Liver (tissue), 9 donors: ENCODE data around the gene TRPM2. TPM values are rescaled to one million over a fixed set of nuclear protein-coding genes. Genes with fewer than 3 reads are reported as not detected.

Source experiments
- DNase-seq: peaks from one replicate; pipeline ENCODE4 v3.0.0-alpha.2; 2017; ENCODE audit warnings: low spot score
- H3K27ac ChIP-seq, 2 donors: one replicate each; pipeline ENCODE4 v1.7.0; 2013; ENCODE audit warnings: inconsistent platforms in 2 of 2, low read length in 2 of 2, control low read depth in 1 of 2, low read depth in 1 of 2, mild to moderate bottlenecking in 1 of 2
- H3K27me3 ChIP-seq, 4 donors: one replicate each; pipeline versions ENCODE4 v1.6.1 to v1.7.0; 2013; ENCODE audit warnings: low read length in 3 of 4, inconsistent platforms in 1 of 4, mild to moderate bottlenecking in 1 of 4, moderate library complexity in 1 of 4; ENCODE audit not compliant: control insufficient read depth in 4 of 4, insufficient read depth in 4 of 4
- H3K36me3 ChIP-seq, 4 donors: one replicate each; pipeline versions ENCODE4 v1.6.1 to v1.7.0; 2013; ENCODE audit warnings: low read length in 3 of 4, mild to moderate bottlenecking in 3 of 4, low read depth in 1 of 4, moderate library complexity in 1 of 4; ENCODE audit not compliant: control insufficient read depth in 4 of 4, insufficient read depth in 3 of 4
- H3K4me1 ChIP-seq, 4 donors: one replicate each; pipeline versions ENCODE4 v1.6.1 to v1.7.0; 2013; ENCODE audit warnings: low read length in 3 of 4, mild to moderate bottlenecking in 3 of 4, moderate library complexity in 1 of 4; ENCODE audit not compliant: control insufficient read depth in 4 of 4, insufficient read depth in 4 of 4
- H3K4me3 ChIP-seq, 3 donors: one replicate each; pipeline versions ENCODE4 v1.6.1 to v1.7.0; 2013; ENCODE audit warnings: low read length in 3 of 3, control low read depth in 1 of 3, low read depth in 1 of 3, mild to moderate bottlenecking in 1 of 3
- H3K9ac ChIP-seq, 2 donors: one replicate each; pipeline ENCODE4 v1.7.0; 2013; ENCODE audit warnings: low read length in 2 of 2, mild to moderate bottlenecking in 2 of 2, moderate library complexity in 2 of 2, control low read depth in 1 of 2, low read depth in 1 of 2
- H3K9me3 ChIP-seq, 4 donors: one replicate each; pipeline versions ENCODE4 v1.6.1 to v1.7.0; 2013; ENCODE audit warnings: low read length in 3 of 4; ENCODE audit not compliant: control insufficient read depth in 4 of 4
- EGR1 ChIP-seq, 2 donors: IDR thresholded peaks; 2 replicates each; pipeline ENCODE4 v1.6.1; 2016 to 2018; ENCODE audit warnings: antibody characterized with exemption in 2 of 2, low read depth in 2 of 2
- FOXA2 ChIP-seq: IDR thresholded peaks from 2 replicates; pipeline ENCODE4 v1.6.1; 2016; ENCODE audit warnings: antibody characterized with exemption
- HNF4A ChIP-seq, 2 donors: conservative IDR thresholded peaks; 2 replicates each; pipeline ENCODE4 v1.6.1; 2016; ENCODE audit warnings: antibody characterized with exemption in 2 of 2, mild to moderate bottlenecking in 2 of 2
- HNF4G ChIP-seq: IDR thresholded peaks from 2 replicates; pipeline ENCODE4 v1.6.1; 2016; ENCODE audit warnings: antibody characterized with exemption
- JUND ChIP-seq, 2 donors: IDR thresholded peaks; 2 replicates each; pipeline ENCODE4 v1.6.1; 2016; ENCODE audit warnings: antibody characterized with exemption in 2 of 2
- NR2F2 ChIP-seq: IDR thresholded peaks from 2 replicates; pipeline ENCODE4 v1.6.1; 2016; ENCODE audit warnings: antibody characterized with exemption
- SP1 ChIP-seq: IDR thresholded peaks from 2 replicates; pipeline ENCODE4 v1.6.1; 2018; ENCODE audit warnings: antibody characterized with exemption, mild to moderate bottlenecking
- TAF1 ChIP-seq: conservative IDR thresholded peaks from 2 replicates; pipeline ENCODE4 v1.6.1; 2016; ENCODE audit warnings: antibody characterized with exemption, mild to moderate bottlenecking
- YY1 ChIP-seq: IDR thresholded peaks from 2 replicates; pipeline ENCODE4 v1.6.1; 2016; ENCODE audit warnings: antibody characterized with exemption, mild to moderate bottlenecking
- WGBS: extraction: QIAGEN DNeasy Blood & Tissue Kit; methylation state at CpG from one replicate; pipeline ENCODE4 v1.1.7; 2013; 5-methylcytosine and 5-hydroxymethylcytosine counted together
- polyA plus RNA-seq, 2 donors: library from polyadenylated mRNA; stranded (reverse) in 1 of 2; unstranded in 1 of 2; fragments of 200-250 nt in 1 of 2; fragments of >200 nt in 1 of 2; fragmentation: Nextera tagmentation in 1 of 2; extraction: Ambion mirVana in 1 of 2; gene quantifications; one replicate each; pipeline versions ENCODE4 v1.2.1 to v1.2.3, GENCODE V29; 2013 to 2015
- total RNA-seq, 2 donors: library from RNA; depleted of rRNA; stranded (reverse); fragments of >200 nt; gene quantifications; one replicate each; pipeline ENCODE4 v1.2.3, GENCODE V29; 2014
- TF ChIP-seq, protein P1 (sequence below): fragments of 150-350 bp; IDR thresholded peaks from 2 replicates; pipeline ENCODE4 v1.5.1; 2017; ENCODE audit warnings: improper control_type of control experiment, low read depth, low read length; ENCODE audit not compliant: missing input control
- TF ChIP-seq, protein P2 (sequence below): IDR thresholded peaks from 2 replicates; pipeline ENCODE4 v1.6.1; 2016; ENCODE audit warnings: antibody characterized with exemption, mild to moderate bottlenecking
- TF ChIP-seq, protein P3 (sequence below): IDR thresholded peaks from 2 replicates; pipeline ENCODE4 v1.6.1; 2016; ENCODE audit warnings: antibody characterized with exemption
- TF ChIP-seq, protein P4 (sequence below): IDR thresholded peaks from 2 replicates; pipeline ENCODE4 v1.6.1; 2016; ENCODE audit warnings: antibody characterized with exemption
- TF ChIP-seq, protein P5 (sequence below): IDR thresholded peaks from 2 replicates; pipeline ENCODE4 v1.6.1; 2016; ENCODE audit warnings: antibody characterized with exemption
- donor health status: healthy.
- donor health status: healthy.
- donor health status: healthy.
- donor health status: healthy.
- donor health status: healthy.

Gene TRPM2
- total and polyA plus RNA-seq, 4 donors = 0.43 to 1.3 (median 0.63) TPM

DNA sequence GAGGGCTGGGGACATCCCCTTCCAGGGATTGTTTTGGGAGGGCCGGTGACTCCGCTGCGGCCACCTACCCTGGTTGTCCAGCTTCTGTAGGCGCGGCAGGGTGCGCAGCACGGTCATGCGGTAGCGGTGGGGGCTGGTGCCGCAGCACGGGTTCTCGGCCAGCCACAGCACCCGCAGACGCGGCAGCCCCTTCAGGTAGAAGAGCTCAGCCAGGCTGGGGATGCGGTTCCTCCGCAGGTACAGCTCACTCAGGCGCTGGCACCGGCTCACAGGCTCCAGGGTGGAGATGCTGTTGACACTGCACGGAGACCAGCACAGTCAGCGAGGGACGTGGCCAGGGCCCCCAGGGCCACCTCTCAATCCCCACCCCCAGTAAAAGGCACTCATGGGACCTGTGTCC lies 20.5 kb upstream of the TRPM2 start:
- Histone ChIP-seq H3K27me3 (no peaks in the 10 kb centered on the region), H3K4me1 (peaks cover 0 to 4% (median 3%) of the 10 kb centered on the region in 4 donors), H3K36me3 (peaks cover 0 to 21% (median 7%) of the 10 kb centered on the region in 4 donors), H3K4me3 (no peak overlapping the region), H3K9me3 (no peaks in the 10 kb centered on the region), H3K27ac (no peak overlapping the region), H3K9ac (no peak overlapping the region)
- WGBS = 97% methylated on average over 22 of the region's 22 CpGs
- TF ChIP-seq, protein P1, sequence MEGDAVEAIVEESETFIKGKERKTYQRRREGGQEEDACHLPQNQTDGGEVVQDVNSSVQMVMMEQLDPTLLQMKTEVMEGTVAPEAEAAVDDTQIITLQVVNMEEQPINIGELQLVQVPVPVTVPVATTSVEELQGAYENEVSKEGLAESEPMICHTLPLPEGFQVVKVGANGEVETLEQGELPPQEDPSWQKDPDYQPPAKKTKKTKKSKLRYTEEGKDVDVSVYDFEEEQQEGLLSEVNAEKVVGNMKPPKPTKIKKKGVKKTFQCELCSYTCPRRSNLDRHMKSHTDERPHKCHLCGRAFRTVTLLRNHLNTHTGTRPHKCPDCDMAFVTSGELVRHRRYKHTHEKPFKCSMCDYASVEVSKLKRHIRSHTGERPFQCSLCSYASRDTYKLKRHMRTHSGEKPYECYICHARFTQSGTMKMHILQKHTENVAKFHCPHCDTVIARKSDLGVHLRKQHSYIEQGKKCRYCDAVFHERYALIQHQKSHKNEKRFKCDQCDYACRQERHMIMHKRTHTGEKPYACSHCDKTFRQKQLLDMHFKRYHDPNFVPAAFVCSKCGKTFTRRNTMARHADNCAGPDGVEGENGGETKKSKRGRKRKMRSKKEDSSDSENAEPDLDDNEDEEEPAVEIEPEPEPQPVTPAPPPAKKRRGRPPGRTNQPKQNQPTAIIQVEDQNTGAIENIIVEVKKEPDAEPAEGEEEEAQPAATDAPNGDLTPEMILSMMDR = no peak
- TF ChIP-seq HNF4G (no peak), NR2F2 (no peak), FOXA2 (no peak), YY1 (no peak), JUND (IDR thresholded peaks at IDR 0.05) (no peak)
- no peak for DNase-seq

DNA sequence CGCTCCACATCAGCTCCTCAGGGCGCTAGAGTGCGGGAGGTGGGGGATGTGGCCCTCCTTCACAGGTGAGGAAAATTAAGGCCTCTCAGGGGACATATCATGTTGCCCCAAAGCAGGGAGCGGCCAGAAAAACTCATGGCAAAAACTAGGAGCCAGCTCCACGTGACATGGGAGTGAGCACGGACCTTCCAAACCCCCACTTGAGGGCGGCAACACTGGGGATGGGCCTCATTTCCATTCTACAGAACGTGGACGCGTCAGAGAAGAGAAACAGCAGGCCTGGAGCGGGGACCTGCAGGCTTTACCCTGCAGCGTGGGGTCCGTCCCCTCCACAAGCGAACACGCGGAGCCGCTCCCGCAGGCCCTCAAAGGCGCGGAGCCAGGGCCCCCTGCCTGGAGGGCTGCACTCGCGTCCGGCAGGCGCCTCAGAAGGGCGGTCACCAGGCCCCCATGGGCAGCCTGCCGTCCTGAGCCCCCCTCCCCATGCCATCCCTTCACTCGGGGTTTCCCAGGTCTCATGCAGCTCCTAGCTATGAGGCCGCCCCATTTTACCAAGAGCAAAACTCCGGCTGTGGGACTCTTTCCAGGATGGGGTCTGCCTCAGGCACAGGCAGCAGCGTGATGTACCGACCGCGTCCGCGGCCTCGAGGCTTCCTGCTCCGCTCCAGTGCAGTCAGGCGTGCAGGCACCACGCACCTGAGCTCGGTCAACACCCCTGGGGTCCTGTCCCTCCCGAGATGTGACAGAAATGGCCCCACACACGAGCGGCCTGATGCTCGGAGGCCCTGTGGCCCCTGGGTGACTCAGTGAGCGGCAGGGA lies 19.7 kb upstream of the TRPM2 start:
- no peaks in the 10 kb centered on the region for H3K9me3 ChIP-seq
- no peak for DNase-seq
- no peaks in the 10 kb centered on the region for H3K27me3 ChIP-seq
- TF ChIP-seq, protein P2, sequence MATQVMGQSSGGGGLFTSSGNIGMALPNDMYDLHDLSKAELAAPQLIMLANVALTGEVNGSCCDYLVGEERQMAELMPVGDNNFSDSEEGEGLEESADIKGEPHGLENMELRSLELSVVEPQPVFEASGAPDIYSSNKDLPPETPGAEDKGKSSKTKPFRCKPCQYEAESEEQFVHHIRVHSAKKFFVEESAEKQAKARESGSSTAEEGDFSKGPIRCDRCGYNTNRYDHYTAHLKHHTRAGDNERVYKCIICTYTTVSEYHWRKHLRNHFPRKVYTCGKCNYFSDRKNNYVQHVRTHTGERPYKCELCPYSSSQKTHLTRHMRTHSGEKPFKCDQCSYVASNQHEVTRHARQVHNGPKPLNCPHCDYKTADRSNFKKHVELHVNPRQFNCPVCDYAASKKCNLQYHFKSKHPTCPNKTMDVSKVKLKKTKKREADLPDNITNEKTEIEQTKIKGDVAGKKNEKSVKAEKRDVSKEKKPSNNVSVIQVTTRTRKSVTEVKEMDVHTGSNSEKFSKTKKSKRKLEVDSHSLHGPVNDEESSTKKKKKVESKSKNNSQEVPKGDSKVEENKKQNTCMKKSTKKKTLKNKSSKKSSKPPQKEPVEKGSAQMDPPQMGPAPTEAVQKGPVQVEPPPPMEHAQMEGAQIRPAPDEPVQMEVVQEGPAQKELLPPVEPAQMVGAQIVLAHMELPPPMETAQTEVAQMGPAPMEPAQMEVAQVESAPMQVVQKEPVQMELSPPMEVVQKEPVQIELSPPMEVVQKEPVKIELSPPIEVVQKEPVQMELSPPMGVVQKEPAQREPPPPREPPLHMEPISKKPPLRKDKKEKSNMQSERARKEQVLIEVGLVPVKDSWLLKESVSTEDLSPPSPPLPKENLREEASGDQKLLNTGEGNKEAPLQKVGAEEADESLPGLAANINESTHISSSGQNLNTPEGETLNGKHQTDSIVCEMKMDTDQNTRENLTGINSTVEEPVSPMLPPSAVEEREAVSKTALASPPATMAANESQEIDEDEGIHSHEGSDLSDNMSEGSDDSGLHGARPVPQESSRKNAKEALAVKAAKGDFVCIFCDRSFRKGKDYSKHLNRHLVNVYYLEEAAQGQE = no peak
- TF ChIP-seq HNF4A (conservative IDR thresholded peaks at IDR 0.05) (no peak), JUND (IDR thresholded peaks at IDR 0.05) (no peak), FOXA2 (no peak), NR2F2 (no peak), SP1 (no peak), TAF1 (no peak), HNF4G (no peak), EGR1 (IDR thresholded peaks at IDR 0.05; ENCODE audit: low read depth in 2 of 2) (no peak)
- TF ChIP-seq, protein P3, sequence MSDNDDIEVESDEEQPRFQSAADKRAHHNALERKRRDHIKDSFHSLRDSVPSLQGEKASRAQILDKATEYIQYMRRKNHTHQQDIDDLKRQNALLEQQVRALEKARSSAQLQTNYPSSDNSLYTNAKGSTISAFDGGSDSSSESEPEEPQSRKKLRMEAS = no peak
- TF ChIP-seq, protein P4, sequence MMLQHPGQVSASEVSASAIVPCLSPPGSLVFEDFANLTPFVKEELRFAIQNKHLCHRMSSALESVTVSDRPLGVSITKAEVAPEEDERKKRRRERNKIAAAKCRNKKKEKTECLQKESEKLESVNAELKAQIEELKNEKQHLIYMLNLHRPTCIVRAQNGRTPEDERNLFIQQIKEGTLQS = no peak
- TF ChIP-seq, protein P5, sequence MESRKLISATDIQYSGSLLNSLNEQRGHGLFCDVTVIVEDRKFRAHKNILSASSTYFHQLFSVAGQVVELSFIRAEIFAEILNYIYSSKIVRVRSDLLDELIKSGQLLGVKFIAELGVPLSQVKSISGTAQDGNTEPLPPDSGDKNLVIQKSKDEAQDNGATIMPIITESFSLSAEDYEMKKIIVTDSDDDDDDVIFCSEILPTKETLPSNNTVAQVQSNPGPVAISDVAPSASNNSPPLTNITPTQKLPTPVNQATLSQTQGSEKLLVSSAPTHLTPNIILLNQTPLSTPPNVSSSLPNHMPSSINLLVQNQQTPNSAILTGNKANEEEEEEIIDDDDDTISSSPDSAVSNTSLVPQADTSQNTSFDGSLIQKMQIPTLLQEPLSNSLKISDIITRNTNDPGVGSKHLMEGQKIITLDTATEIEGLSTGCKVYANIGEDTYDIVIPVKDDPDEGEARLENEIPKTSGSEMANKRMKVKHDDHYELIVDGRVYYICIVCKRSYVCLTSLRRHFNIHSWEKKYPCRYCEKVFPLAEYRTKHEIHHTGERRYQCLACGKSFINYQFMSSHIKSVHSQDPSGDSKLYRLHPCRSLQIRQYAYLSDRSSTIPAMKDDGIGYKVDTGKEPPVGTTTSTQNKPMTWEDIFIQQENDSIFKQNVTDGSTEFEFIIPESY = no peak
- TF ChIP-seq, protein P1 = no peak
- peaks cover 0 to 21% (median 7%) of the 10 kb centered on the region in 4 donors for H3K36me3 ChIP-seq
- WGBS = 94% methylated on average over 45 of the region's 45 CpGs
- no peak overlapping the region for H3K27ac ChIP-seq
- no peak overlapping the region for H3K4me3 ChIP-seq
- no peak overlapping the region for H3K9ac ChIP-seq
- H3K4me1 ChIP-seq = peaks cover 0 to 8% (median 7%) of the 10 kb centered on the region in 4 donors
